ENCODE results near the gene CITED4. TPM values are rescaled to one million over a fixed set of nuclear protein-coding genes. Genes with fewer than 3 reads are reported as not detected.

The CITED4 gene
- polyA plus RNA-seq, 1 of the 3 experiments (the other 2 are of a cell fraction) = 10.1 TPM

- Histone ChIP-seq H3K4me2 (no peak overlapping the region), H3K9me3 (no peaks in the 10 kb centered on the region), H3K9ac (no peak overlapping the region), H2AFZ (ENCODE audit: low read depth) (no peak overlapping the region), H3K9me2 (no peaks in the 10 kb centered on the region), H3K4me1 (ENCODE audit: control insufficient read depth in 1 of 2, insufficient read depth in 2 of 2, low read depth in 1 of 2, low read length in 1 of 2) (no peaks in the 10 kb centered on the region; a peak in 1 of 4 replicates), H3K27ac (ENCODE audit: low read depth in 2 of 2, low read length in 1 of 2) (no peak overlapping the region), H4K20me1 (ENCODE audit: insufficient read depth) (no peaks in the 10 kb centered on the region), H3F3A (replicated peaks; ENCODE audit: insufficient read depth) (no peaks in the 10 kb centered on the region), H3K27me3 (ENCODE audit: insufficient read depth) (no peaks in the 10 kb centered on the region), H3K4me3 (ENCODE audit: low read depth in 2 of 2, low read length in 1 of 2) (no peak overlapping the region), H3K36me3 (replicated peaks in 1 of 2; ENCODE audit: control insufficient read depth in 1 of 2, insufficient read depth in 2 of 2, low read length in 1 of 2) (no peaks in the 10 kb centered on the region), H3K79me2 (ENCODE audit: insufficient read depth) (no peaks in the 10 kb centered on the region)
- TF ChIP-seq CHD2 (IDR thresholded peaks at IDR 0.05; ENCODE audit: low read length, partially characterized antibody) (no peak), YY1 (IDR thresholded peaks at IDR 0.05; ENCODE audit: low read depth) (no peak), RCOR1 (IDR thresholded peaks at IDR 0.05; ENCODE audit: low read length) (no peak), USF1 (IDR thresholded peaks at IDR 0.05; ENCODE audit: borderline replicate concordance, low read depth) (no peak), TEAD4 (IDR thresholded peaks at IDR 0.05; ENCODE audit: borderline replicate concordance, insufficient read depth) (no peak), GATA2 (CRISPR knock-in tag; IDR thresholded peaks at IDR 0.05) (no peak), RAD21 (IDR thresholded peaks at IDR 0.05; ENCODE audit: low read length) (no peak), TCF12 (IDR thresholded peaks at IDR 0.05) (no peak), MAX (IDR thresholded peaks at IDR 0.05; ENCODE audit: low read depth) (no peak), REST (IDR thresholded peaks at IDR 0.05; ENCODE audit: low read depth, low read length) (no peak), JUND (IDR thresholded peaks at IDR 0.05) (no peak), FOSL2 (IDR thresholded peaks at IDR 0.05; ENCODE audit: borderline replicate concordance, low read depth) (no peak), MEF2A (IDR thresholded peaks at IDR 0.05; ENCODE audit: borderline replicate concordance, low read depth) (no peak), SIN3A (IDR thresholded peaks at IDR 0.05; ENCODE audit: borderline replicate concordance, low read depth, low read length) (no peak)
- ChIA-PET POLR2A (no interaction called here), CTCF (interaction anchor here (1.0 to 17.4 kb wide), 4 partner anchors 10 to 106 kb away, joined by 3 to 339 read pairs (median 80); no protein-coding TSS in a partner anchor)
- no peak for DNase-seq
- 95% methylated on average over 1 of the region's 1 CpG for WGBS (ENCODE audit: low lambda C conversion rate)
Observed at GRCh38 chr1:40845895-40846294, 16.3 kb downstream of the CITED4 start.
